Muscle of arm (tissue), 12 donors: Measurements from ENCODE around the gene MRPS25. TPM values are rescaled to one million over a fixed set of nuclear protein-coding genes. Genes with fewer than 3 reads are reported as not detected.

Experiments
- polyA plus RNA-seq, 12 donors: library from polyadenylated mRNA; unstranded; fragments of 120-200 nt; gene quantifications; one replicate each; pipeline ENCODE4 v1.2.1, GENCODE V29; 2013; ENCODE audit not compliant: insufficient read length in 12 of 12

MRPS25 gene
- polyA plus RNA-seq, 12 donors = 34.6 to 76.8 (median 55.1) TPM; not detected in 1

Other genes with a start within 250 kb of the MRPS25 start
- 10 to 100 TPM in 11 of 12 donors, not detected in 1; 16.1 to 26.3 (median 19.6) TPM for gene FGD5, start 246.4 kb downstream of the MRPS25 start, polyA plus RNA-seq
- gene NR2C2, start 117.7 kb downstream of the MRPS25 start, polyA plus RNA-seq = 10 to 100 TPM in 11 of 12 donors, not detected in 1; 29.1 to 53.6 (median 40.0) TPM
- gene RBSN, start 33.8 kb upstream of the MRPS25 start, polyA plus RNA-seq = 10 to 100 TPM in 11 of 12 donors, not detected in 1; 21.0 to 31.5 (median 23.2) TPM
- 10 to 100 TPM in 11 of 12 donors, not detected in 1; 22.0 to 42.1 (median 30.9) TPM for gene CAPN7, start 140.9 kb upstream of the MRPS25 start, polyA plus RNA-seq